ENCODE results near the gene RABEP1.

RABEP1 gene

DNA sequence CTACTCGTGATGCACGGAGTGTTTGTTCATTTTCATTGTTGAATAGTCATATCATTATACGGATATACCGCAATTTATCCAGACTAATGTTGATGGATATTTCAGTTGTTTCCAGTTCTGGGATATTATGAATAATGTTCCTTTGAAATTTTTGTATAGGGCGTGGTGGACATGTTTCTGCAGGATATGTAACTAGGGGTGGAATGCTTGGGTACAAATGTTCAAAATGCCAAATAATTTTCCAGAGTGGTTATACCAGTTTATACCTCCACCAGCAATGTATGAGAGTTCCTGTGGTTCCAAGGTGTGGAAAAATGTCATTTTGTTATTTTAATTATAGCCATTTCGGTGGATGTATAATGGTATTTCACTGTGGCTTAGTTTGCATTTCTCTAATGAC, 83.7 kb downstream of the RABEP1 start:
- DNase-seq = no peak

DNA sequence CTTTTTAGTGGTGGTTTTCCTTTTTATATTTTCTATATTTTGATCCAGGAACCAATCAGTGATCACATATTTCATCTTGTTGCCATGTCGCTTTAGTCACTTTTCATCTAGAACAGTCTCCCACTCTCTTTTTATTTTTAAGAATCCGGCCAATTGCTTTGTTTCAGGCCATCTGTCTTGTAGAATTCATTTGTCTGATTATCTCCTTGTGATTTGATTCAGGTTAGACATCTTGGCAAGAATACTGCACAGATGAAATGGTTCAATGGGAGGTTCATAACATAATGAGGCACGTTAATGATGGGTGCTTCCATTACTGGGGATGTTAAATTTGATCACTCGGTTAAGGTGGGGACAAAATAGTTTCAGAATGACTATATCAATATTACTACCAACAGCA, 88.3 kb downstream of the RABEP1 start:
- DNase-seq = no peak

DNA sequence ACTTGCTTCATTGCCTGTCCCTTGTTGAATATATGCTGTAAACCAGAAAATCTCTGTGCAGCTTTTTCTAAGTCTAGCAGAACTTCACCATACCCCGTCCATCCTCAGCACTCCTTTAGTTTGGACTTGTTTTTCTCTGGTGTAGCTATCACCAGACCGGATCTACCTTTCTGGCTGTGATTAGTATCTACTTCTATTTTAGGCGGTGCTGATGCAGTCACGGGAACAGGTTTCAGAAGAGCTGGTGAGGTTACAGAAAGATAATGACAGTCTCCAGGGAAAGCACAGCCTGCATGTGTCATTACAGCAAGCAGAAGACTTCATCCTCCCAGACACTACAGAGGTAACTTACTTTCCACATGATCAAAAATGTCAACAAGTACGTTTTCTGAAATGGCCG, 91.0 kb downstream of the RABEP1 start:
- no peak for DNase-seq

DNA sequence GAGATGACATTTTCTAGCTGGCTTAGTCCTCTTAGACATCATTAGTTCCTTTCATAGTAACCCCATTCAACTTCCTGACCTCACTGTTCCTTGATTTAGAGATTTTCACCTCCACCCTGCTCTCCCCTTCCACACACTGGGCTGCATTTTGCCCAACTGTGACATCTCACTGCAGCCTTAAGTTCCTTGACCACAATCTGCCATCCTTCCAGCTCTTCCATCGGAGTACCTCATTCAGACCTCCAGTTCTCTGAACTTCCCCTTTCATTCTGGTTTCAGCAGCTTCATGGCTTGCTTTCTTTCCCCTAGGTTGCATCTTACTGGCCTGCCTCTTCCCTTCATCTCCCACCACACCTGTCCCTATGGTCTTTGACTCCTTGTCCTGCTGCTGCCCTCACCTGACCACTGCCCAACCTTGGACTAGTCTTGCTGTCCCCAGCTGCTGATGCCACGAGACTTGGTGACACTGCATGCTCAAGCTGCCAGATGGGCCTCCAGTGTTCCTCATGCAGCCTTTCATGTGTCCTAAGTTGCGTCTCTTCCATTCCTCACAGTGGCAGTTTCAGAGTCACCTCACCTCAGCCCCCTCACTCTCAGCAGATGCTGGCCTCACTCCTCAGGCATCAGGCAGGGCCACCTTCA, 96.6 kb downstream of the RABEP1 start:
- DNase-seq = no peak

DNA sequence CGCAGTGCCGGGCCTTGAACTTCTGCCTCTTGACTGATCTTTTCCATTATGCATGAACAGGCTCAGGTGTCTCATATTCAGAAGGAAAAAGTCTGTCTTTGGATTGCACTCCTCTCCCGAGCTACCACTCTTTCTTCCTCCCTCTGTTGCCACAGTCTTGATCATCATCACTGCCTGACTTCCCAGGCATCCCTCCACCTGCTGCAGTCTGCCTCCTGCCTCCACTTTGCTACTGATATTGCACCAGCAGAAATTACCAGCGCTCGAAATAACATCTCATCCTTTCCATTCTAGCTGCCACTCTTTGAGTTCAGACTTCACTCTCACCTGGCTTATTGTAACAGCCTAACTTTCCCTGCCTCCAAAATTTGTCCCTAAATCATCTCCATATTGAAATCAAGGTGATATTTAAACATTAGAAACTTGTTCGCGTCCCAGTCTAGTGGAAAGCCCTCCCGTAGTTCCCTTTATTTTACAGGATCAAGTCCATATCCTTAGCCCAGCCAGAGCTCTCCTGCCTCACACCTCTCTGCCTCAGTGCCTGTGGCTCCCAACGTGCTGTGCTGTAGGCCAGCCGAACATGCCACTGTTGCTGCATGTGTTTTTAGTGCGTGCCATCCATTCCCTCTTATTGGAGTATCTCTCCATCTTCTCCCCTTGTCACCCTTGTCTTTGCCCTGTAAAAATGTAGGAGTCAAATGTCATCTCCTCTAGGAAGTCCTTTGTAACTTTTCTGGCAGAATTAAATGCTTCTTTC, 97.4 kb downstream of the RABEP1 start:
- no peak for DNase-seq

DNA sequence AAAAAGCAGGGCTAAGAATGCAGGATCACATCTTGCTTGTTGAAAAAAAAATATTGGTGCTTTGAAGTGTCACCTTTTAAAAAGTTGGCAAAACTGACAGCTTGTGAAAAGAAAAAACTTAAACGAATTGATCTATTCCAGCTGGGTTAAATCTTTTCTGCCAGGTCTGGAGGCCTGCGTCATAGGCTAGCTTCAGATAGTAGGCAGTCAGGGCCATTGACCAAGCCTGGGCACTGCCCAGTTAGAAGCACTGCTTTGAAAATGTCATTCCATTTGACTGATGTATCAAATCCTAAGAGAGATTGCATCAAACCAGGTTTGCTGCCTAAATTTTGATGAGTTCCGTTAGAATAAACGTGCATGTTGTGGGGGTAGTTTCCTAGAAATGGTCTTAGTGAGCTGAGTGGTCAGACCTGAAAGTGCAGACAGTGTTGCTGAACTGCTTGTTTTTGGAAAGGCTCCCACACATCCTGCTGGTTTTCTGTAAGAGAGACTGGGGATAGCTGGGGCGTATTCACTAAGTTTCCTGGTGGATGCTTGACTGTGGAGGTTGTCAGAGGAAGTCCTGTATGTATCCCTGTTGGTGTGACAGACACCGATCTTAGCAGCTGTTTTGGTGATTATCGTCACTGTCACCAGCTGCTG, 98.5 kb downstream of the RABEP1 start:
- no peak for DNase-seq

DNA sequence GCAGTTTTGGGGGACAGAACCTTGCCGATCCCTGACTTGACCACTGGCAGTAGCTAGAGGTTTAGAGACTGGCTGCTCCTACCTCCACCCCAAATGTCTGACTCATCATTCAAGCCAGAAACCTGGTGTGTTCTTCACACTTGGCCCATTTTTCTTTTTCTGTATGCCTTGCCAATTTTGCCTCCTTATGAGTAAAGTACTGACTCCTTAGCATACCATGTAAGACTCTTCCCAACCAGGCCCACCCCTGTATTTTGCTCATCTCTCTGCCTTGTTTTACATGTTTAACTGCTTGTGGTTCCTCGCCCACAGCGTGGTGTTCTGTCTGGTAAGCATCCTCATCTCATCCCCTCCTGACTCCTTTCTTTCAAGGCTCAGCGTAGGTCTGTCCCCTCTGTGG, 99.5 kb downstream of the RABEP1 start:
- no peak for DNase-seq

DNA sequence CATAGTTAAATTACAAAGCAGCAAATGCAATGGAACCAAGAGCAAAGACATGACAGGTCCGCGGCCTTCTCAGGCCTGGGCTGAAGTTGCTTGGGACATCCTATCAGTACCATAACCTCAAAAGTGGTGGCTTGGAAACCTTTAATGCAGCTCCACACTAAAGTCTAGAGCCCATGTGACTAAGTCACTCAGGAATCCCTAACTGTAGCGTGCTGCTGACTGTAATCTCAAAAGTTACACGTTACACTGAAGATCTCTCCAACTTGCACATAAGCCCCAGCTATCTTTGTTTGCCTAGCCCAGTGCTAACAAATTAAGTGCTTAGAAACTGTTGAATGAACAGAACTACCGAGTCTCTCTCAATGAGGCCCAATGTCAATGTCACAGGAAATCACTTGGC, 109.6 kb downstream of the RABEP1 start:
- no peak for DNase-seq

DNA sequence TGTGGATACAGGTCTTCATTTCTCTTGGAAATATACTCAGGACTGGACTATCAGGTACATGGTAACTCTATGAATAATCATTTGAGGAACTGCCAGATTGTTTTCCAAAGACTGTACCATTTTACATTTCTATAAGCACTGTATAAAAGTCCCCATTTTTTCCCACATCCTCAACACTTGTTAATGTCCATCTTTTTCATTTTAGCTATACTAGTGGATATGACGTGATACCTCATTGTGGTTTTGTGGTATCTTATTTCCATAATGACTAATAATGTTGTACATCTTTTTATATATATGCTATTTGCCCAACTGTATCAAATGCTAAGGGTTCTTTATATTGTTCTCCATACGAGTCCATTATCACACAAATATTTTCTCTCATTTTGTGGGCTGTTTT, 114.5 kb downstream of the RABEP1 start:
- no peak for DNase-seq

DNA sequence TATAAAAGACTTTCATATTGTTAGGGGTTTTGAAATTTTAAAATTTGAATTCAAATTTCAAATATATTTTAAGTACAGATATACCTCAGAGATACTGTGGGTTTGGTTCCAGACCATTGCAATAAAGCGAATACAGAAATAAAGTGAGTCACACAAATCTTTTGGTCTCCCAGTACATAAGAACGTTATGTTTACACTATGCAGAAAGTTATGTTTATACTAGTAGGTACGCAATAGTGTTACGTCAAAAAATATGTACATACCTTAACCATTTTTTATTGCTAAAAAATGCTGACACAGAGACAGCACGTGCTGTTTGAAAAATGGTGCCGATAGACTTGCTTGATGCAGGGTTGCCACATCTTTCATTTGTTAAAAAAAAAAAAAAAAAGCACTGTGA, 117.7 kb downstream of the RABEP1 start:
- no peak for DNase-seq

DNA sequence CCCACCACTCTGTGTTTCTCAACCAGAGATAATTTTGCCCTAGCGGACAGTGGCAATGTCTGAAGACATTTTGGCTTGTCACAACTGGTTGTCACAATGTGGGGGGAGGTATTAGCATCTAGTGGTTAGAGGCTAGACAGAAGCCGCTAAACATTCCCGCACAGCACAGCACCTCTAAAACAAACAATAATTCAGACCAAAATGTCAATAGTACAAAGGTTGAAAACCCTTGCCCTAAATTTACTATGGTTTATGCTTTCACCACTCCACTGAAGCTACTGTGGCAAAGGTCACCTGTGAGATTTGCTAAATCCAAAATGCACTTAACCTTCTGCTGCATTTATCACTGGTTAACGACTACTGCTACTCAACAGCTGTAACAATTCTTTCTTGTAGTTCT, 123.3 kb downstream of the RABEP1 start:
- DNase-seq = no peak

DNA sequence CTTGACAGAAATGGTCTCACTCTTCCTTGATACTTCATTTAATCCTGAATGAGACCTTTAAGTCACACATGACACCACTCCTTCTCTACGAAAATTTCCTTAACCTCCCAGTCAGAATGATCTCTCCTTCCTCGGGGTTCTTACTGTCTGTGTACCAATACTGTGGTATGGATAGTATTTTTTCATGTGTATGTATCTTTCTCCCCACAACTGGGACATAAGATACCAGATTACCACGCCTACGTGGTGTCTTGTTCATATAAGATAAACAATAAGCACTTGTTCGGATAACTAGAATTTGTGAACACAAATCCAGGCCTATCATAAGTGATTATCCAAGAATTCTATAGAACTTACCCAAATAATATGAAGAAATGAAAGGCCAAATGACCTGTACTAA, 126.1 kb downstream of the RABEP1 start:
- DNase-seq = no peak

DNA sequence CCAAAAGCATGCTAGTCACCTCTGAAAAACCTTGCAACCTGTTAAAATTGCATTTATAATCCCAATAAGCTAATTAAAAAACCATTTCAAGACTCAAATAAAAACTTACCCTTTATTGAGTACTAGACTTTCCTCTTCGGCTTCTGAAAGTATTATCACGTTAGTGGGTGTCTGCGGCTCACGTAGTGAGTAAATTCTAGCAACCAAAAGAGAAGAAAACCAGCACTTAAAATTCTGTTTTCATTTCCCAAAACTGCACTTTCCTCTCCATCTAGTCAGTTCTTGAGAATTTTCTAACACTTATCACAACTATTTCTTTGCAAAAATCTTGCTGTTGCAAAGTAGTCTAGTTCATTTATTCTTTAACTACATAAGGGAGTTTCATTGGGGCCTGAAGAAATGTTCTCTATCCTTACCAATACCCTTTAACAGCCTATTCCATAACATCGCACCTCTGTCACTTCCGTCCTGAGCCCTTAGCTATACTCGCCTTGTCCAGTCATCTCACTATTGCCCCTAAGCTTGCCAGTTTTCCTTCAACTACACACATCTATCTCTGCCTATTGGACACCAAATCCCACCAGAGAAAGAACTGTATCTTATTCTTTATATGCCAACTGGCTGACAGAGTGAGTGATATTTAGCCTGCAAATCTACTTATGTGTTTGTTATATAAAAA, 128.6 kb downstream of the RABEP1 start:
- DNase-seq = peak; percentile 24

DNA sequence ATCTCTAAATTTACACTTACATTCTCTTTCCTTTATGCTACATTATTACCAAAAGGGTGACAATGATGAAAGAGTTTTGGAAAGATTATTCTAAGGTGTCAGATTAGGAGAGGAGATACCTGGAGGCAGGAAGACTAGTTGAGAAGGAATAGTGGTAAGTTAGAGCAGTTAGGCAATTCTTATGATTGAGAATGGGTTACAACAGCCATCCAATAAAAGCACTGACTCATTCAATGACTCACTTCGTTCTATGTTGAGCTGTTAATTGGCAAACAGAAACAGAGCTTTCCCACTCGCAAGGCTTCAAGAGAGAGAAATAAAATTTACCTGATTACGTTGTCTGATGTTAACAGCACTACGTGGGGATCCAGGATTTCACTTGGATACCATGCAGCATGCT, 131.6 kb downstream of the RABEP1 start:
- DNase-seq = peak; percentile 47

DNA sequence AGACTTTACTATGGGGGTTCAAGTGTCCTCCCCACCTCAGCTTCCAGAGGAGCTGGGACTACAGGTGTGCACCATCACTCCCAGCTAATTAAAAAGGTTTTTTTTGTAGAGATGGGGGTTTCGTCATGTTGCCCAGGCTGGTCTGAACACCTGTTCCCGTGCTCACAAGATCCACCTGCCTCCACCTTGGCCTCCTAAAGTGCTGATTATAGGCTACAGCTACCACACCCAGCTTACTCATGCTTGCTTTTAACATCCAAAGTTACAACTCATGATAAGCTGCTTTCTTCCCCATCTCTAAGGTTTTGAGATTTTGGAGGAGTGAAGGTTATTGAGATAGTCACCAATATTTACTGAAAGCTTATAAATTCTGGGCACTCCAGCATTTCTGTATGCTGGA, 134.8 kb downstream of the RABEP1 start:
- DNase-seq = no peak

DNA sequence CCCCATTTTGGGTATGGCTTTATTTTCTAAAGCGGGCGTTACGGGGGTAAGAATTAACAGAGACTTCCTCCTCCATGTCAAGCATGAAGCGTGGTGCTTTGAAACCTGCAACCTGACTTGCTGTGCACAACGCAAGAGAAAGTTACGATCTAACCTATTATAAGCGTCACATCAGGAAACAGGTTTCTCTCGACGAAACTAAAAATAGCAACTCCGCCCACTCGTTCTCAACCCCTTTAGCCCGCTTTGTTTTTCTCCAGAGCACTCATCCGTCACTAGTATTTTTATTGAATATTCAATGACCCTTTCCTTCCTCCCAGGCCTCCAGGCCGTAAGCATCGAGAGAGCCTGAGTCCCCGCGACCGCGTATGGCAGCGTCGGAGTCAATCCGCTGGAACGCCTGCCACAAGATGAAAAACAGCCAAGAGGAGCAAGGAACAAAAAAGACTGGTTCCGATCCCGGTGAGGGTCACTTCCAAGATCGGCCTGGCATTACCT, 136.8 kb downstream of the RABEP1 start:
- DNase-seq = peak; percentile 80

DNA sequence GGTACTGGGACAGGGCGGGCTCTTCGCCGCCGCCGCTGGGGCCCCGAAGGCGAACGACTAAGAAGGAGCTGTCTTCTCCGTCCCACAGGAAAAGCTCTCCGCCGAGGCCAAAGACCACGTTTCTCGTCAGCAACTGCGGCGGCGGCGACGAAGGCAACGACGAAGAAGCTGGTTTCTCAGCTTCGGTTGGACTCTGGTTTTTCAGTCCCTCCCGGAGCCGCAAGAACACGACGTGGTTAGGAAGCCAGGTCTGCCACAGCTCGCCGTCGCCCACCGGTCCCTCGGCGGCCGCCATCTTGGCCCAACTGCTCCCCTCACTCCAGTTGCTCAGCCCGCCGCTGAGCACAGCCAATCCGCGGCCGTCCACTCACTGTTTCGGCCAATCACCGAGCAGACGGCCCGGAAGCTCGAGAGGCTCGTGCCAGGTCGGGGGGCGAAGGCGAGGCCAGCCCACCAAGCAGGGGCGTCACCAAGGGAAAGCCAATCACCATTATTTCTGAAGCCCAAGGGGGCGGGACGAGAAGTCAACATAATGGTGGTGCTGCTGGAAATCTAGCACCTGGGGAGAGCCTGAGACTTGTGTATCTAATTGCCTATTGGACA, 137.4 kb downstream of the RABEP1 start, which contains the start of gene NUP88:
NUP88 (minus strand) TSS at position 307 of the 603 bp plus-strand sequence; CDS start at position 295, 12 bp downstream.
- peak; percentile 99 for DNase-seq

DNA sequence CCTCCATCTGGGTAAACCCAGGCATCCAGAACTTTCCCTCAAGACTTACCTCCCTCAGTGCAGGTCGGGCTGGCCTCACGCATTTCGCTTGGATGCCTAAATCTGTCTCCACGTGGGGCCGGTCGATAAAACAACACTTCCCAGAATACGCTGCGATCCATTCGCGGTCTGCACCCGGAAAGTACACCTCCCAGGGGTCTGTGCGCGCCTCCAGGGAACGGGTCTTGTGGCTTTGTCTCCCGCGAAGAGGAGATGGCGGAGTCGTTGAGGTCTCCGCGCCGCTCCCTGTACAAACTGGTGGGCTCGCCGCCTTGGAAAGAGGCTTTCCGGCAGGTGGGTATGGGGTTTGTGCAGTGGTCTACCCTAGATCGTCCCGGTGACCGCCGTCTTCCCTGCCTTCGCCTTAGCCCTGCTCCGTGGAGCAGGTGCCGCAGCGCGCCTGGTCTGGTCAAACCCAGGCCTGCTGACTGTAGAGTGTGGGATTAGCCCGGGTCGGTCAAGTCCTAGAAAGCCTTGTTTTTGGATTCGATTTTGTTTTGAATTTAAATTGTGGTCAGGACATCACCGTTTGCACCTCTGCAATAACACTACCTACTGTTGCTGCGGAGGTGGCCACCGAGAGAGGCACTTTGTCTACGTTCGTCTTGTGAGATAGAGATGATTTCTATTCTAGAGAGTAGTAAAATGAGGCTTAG, 138.0 kb downstream of the RABEP1 start, which contains the start of gene RPAIN:
RPAIN (plus strand) TSS at position 224 of the 695 bp plus-strand sequence; CDS start at position 253, 29 bp downstream.
- DNase-seq = peak; percentile 92

DNA sequence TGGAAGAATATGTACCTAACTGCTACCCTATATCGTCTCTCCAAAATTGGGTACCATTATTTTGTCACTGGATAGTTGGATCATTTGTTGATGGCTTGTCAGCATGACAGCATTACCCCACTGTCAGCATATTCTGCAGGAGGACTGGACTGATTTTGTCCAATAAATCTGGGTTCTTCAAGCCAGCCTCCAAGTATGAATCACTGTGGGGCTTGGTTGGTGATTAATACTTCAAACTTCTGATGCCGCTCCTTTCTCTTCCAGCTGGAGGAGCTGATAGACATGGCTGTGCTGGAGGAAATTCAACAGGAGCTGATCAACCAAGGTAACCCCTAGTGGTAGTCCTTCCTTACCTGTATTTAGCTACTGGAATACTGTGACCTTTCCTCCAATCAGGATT, 140.4 kb downstream of the RABEP1 start:
- no peak for DNase-seq

DNA sequence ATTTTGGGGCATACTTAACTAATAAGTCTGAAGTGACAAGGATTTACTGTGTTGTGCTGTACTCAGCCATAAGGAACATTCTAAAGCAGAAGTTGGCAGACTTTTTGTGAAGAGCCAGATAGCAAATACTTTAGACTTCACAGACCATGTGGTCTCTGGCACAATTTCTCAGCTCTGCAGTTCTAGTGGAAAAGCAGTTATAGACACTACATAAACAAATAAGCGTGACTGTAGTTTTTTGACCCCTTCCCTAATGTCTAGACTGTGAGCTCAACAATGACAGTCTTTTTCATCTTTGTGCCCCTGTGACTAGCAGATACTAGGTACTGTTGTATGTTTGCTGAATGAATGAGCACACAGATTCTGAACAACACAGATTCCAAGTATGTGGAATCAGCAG, 142.8 kb downstream of the RABEP1 start:
- no peak for DNase-seq

DNA sequence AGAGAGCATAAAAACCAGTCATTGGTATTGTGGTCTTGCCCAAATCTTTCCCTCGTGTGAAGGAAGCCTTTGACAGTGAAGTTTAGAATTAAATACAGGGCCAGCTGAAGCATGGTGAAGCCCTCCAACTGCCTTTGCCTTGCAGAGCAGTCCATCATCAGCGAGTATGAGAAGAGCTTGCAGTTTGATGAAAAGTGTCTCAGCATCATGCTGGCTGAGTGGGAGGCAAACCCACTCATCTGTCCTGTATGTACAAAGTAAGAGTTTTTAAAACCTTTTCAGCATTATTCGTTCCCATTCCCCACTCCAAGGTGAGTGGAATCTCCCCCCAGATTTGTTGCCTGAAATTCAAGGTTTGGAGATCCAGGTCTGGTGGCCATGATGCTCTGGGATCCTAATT, 143.7 kb downstream of the RABEP1 start:
- no peak for DNase-seq
